HG03139 (cell line): ENCODE results near the gene CELA2A.
A peak's percentile ranks its signal among the peaks of the same experiment; 100 is the strongest.

Source experiments
- ATAC-seq: cut with Tn5 transposase; IDR thresholded peaks from one replicate; pipeline ENCODE4 v1.9.1; 2021; ENCODE audit not compliant: unreplicated experiment

Gene CELA2A

DNA sequence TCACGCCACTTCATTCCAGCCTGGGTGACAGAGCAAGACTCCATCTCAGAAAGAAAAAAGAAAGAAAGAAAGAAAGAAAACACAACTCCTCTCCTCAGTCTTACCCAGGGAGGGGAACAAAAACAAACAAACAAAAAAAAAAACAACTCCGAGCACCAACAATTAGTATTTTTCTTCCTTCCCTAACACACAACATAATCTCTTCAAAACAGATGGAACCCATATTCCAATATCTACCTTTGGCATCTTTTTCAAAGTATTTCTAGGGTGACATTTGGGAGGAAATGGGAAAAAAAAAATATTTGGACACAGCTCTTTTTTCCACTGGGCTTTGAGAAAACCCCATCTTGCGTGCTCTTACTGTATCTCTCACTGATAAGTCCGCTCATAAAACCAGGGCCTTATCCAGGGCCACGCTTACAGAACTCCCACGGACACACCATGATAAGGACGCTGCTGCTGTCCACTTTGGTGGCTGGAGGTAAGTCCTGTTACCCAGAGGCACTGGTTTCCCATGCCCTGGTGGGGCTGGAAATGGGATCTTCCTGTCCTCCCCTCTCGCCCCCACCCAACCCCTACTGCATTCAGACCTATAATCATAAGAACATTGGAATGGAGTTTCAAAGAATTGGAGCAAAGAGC, at the start of gene CELA2A:
Gene CELA2A, plus strand, starts transcription at position 420 of the 642 bp plus-strand sequence. Its CDS starts 22 bp downstream, at position 442.
- ATAC-seq = no peak

DNA sequence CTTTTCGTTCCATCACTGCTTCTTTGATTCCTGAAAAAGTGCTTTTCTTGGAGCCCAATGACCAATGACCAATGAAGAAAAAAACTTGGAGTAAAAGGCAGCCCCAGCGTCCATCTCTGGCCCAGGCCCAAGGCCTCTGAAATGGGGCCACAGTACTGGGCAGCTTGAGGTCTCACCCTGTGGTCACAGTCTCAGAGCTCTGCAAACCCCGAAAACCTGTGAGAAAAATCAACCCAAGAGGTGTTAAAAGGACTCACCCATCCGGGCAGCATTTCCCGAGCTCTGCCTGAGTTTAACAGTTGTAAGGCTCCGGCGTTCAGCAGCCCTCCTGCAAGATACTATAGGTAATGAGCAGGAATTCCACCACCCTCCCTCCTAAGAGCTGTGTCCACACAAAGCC, 49.0 kb upstream of the CELA2A start:
- no peak for ATAC-seq

DNA sequence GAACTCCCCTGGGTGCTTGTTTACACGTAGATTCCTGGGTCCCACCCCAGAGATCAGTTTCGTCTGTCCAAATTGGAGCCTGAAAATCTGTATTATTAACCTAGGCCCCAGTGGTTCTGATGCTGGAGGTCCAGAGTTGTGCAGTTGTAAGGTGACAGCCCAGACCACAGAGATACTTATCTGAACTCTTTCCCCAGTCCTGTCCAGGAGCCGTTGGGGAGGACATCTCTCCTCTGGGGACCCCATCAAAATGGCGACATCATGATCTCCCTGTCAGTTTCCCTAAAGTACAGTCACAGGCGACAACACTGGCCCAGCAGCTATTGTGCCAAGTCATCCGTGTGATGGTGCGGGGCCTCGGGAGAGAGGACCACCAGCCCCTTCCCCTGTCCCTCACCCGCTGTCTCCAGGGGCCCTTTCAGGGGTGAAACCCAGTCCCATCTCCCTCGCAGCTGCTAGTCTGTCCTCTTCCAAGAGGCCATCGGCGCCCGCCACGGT, 47.6 kb upstream of the CELA2A start:
- ATAC-seq = no peak

DNA sequence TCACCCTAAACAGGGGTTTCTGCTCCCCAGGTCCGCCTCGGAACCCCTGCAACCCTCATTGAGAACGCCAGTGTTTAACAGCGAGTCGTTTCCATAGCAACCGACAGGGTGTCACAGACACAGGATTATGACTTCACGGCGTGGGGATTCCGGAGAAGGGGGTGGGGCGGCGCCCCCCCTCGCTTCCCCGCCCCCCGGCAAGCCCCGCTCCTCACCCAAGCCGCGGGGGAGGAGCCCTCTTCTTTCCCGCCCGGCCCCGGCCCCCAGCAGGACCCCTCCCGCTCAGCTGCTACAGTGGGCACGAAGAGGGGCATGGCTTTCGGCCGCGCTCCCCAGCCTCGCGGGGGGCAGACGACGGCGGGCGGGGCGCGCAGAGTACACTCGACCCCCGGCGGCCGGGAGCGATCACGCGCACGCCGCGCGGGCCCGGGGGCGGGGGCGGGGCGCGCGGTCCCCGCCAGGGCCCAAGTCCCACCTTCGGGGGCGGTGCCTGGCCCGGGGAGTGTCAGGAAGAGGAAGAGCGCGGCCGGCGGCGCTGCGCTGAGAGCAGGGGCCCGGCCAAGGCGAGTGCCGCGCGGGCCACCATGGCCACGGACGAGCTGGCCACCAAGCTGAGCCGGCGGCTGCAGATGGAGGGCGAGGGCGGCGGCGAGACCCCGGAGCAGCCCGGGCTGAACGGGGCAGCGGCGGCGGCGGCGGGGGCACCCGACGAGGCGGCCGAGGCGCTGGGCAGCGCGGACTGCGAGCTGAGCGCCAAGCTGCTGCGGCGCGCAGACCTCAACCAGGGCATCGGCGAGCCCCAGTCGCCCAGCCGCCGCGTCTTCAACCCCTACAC, 46.9 kb upstream of the CELA2A start, which contains the start of gene EFHD2:
Gene EFHD2, plus strand, starts transcription at position 501 of the 835 bp plus-strand sequence. Its CDS starts 84 bp downstream, at position 585.
- peak; percentile 65 for ATAC-seq

DNA sequence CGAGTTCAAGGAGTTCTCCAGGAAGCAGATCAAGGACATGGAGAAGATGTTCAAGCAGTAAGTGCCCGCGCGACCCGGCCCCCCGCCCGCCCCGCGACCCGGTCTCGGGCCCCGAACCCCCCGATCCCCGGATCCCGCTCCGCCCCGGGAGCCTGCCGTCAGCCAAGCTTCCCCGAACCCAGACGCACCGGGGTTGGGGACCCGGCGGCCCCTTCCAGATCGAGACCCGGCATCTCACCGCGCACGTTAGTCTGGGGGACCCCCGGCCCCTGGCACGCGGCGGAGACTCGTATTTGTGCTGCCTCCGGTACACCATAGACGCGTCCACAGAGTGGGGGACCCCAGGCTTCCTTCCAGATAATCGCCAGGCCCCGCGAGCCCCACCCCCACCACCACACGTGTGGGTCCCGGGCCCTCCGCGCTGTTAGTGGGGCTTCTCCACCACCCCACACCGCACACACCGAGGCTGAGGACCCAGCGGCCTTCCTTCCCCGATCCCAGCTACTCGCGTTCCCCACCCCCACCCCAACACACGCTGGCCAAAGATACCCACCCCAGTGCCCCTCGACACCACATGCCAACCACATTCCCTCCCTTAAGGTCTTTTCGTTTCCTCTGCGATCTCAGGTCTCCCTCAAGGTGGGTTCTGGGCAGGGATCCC, 46.2 kb upstream of the CELA2A start:
- no peak for ATAC-seq

DNA sequence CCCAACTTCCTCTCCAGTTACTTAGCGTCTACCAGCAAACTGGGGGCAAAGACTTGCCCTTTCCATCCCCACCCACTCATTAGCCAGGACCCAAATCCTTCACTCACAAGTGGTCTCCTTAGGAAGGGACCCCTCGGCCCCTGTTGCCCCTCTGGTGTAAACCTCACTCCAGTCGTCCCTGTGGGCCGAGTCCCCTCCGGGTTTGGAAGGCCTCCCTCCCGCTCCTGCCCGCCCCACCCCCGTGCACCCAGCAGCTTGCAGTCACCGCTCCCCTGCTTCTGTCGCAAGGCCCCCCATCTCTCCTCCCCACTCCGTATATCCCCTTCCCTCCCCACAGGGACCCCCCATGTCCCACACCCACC, 45.7 kb upstream of the CELA2A start:
- no peak for ATAC-seq

DNA sequence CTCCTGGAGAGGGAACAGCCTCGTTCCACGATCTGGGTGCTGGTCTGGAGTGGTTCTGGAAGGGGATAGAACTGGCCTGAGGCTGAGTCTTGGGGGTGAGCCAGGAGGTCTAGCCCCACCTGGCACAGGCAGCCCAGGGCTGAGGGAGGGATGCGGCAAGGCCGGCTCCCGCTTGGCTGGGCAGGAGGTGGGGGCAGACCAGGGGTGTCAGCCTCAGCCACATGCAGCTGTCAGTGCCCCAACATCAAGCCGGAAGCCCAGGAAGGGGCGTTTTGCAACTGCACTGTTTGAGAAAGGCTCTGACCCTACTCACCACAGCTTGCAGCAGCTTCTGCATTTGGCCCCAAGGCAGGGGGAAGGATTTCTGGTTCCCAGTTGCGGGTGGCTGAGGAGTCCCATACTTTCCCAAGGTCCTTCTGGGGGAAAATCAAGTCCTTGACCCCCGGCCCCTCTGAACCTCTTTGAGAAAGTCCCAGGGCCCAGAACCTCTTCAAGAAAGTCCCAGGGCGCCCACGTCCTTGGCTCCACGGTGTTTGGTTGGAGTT, 44.9 kb upstream of the CELA2A start:
- ATAC-seq = peak; percentile 49

DNA sequence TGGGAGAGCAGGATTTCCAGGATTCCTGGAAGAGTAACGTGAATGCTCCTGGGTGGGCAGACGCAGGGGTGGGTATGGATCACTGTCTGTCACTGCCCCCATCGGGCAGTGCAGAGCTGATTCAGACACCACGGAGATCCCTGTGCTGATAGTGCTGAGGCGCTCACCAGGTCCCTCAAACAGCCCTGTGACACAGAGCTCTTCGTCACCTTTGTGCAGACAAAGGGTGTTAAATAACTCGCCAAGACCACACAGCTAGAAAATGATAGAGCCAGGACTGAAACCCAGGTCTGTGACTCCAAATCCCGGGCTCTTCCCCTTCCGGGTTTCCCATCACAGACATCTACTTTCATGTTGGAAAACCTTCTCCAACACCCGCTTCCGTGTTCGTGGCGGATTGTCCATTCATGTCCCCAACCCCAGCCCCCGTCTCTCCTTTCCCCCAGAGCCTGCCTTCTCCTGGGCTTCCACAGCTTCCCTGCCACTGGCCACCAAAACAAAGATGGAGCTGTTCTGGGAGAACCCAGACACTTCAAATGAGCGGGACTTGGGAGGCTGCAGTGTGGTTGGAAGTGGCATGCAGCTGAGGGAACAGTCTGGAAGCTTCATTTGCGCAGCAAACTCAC, 44.2 kb upstream of the CELA2A start:
- no peak for ATAC-seq

DNA sequence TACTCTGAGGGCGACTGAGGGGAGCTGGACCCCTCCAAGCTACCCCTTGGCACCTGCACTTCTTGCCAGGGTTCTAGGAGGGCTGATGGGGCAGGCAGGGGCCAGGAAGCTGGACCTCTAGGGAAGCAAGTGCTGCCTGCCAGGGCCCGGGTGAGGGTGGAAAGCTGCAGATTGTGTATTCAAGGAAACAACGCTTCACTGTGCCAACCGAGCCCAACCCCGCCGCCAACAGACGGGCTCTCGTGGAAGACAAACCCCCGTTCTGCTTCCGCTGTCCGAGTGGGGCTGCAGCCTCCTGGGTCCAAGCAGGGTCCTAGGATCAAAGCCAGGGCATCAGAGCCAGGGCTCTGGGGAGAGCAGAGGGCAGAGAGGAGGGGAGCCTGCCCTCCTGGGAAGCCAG, 43.7 kb upstream of the CELA2A start:
- ATAC-seq = no peak

DNA sequence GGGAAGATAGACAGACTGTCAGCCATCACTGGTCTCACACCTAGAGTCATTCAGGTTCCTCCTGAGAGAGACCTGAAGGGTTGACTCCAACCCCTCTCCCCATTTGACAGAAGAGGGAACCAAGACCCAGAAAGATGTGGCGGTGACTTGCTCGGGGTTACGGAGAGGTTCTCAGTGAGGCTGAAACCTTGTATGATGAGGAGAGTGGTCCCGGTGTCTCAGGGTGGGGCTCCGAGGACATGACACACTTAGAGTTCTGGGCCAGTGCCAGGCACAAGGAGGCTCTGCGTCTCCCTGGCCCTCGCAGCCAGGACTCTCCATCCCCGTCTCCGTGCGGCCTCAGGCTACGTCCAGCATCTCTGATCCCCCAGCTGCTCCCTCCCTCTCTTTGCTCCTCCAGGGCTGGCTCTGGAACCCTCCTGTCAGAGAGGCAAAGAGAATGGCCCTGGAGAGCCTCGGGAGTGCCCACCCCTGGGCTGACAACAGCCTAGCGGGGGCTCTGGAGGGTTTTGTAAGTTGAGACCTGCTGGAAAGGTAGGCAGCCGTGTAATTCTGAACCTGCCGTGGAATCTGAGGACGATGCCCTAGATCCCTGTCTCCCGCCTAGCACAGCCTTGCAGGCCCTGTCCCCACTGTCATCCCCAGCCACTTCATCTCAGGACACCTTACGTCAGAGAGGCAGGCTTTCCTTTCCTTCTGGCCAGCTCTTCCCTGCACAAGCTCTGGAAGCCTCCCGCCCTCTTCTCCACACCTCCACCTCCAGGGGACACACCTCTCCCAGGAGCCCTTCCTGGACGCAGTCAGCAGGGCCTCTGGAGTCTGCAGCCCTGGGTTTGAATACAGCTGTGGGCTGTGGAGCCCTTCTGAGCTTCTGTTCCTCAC, 42.7 kb upstream of the CELA2A start:
- ATAC-seq = no peak

DNA sequence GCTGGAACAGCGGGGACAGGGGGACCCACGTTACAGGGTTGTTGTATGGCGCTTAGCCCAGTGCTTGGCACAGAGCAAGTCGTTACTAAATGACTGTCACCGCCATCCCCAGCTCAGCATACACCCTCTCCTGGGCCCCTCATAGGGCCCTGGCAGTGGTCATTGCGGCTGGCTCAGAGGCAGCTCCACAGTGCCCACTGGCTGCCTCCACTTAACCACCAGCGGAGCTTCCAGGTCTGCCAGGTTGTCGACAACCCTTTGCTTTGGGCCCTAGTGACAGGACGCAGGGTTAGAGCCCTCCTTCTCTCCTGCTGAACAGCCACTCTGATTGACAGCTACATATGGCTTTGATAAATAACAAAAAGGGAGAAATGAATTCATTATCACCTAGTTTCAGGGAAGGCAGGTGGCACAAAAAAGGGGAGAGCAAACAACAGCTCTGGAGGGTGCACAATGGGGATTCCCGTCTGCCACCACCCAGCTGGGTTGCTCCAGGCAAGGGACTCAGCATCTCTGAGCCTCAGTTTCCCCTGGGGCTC, 42.0 kb upstream of the CELA2A start:
- no peak for ATAC-seq

DNA sequence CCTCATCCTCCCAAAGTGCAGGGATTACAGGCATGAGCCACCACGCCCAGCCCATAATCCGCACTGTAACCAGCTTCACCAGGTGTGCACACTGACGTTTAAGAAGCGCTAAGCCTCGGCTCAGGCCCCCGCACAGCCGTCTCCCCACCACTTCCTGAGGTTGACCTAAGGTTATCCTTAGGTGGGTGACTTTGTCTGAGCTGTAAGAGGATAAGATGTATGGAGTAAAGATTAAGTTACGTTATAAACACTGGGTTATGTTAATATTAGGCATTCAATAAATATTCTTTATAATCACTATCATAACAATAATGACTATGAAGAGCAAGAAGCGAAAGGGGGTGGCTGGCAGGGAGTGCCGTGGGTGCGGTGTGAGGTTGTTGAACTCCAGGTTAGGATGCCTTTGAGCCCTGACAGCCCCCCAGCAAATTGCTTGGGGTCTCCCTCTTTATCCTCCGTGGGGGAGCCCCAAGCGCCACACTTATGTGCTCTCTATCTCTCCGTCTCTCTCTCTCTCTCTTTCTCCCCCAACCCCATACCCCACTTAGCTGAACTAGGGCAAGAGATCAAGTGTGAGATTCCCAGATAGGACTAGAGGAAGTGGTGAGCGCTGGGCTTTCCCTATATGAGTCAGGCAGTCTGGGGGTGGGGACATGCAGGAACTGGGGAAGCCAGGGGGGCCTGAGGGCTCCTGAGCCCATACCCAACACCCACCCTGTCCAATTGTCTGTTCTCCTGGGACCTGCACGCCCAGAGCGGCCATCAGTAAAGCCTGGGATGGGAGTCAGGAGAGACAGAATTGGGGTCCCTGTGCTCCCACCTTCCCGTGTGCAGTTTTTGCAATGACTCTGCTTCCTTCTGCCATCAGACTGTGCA, 39.2 kb upstream of the CELA2A start:
- ATAC-seq = peak; percentile 42

DNA sequence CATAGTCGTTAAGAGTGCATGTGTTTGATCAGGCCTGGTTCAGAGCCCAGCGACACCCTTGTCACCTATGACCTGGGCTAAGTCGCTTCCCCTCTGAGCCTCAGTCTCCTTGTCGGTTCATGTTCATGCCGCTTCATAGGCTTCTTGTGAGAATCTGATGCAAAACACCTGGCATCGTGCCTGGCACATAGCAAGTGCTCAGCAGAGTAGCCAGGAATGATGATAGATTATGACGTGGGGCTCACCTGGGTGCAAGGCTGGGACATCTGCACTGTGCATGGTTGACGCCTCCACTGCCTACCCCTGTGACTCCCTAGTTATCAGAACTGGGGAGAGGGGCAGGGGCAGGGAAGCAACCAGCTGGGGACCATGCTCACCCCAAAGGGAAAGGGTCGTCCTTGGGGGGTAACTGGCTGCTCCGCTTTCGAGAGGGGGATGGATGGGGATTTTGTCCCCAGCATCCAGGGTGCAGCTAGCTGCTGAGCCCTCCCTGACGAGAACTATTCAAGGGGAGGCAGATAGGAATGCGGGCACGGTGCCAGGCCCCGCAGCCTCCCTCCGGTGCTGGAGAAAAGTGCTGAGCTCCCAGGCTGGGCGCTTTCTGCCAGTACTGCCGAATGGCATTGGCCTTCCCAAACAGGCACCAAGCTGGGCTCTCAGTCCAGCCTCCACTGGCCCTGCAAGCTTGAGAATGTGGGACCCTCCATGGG, 37.6 kb upstream of the CELA2A start:
- ATAC-seq = no peak

DNA sequence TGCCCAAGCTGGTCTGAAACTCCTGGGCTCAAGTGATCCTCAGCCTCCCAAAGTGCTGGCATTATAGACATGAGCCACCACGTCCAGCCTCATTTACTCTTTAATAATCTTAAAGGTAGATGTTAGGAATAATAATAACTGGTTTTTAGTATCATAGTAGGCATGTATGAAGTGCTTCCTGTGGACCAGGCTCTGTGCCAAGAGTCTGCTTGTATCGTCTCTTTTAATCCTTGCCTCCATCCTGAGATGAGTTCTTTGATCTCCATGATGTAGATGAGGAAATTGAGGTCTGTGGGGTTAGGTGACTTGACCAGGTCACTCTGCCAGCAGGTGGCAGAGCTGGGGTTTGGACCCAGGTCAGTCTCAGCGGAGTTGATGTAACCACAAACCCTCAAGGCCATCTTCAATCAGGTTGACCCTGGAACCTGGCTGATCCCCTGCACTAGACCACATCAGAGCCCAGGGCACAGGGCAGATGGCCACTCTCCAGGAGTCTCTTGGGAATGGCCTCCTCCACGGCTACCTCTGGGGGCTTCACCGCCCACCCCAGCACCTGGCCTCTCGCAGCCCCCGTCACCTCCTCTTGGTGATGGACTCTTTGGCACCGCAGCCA, 35.6 kb upstream of the CELA2A start:
- ATAC-seq = no peak

DNA sequence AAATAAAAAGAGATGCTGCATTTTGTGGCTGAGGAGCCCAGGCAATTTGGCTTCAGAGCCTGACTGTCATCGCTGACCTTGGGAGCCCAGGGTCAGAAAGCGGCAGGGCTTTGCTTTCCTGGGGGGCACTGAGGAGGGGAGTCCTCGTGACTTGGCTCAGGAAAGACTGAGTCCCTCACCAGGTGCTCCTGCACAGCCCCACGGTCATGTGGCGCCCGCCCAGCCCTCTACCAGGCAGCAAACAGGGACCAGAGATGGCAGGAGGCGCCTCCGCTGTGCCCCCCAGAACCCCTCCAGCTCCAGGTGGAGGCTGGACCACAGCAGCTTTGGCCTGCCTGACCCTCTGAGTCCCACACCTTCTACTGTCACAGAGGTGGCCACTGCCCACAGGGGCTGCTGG, 33.7 kb upstream of the CELA2A start:
- ATAC-seq = no peak

DNA sequence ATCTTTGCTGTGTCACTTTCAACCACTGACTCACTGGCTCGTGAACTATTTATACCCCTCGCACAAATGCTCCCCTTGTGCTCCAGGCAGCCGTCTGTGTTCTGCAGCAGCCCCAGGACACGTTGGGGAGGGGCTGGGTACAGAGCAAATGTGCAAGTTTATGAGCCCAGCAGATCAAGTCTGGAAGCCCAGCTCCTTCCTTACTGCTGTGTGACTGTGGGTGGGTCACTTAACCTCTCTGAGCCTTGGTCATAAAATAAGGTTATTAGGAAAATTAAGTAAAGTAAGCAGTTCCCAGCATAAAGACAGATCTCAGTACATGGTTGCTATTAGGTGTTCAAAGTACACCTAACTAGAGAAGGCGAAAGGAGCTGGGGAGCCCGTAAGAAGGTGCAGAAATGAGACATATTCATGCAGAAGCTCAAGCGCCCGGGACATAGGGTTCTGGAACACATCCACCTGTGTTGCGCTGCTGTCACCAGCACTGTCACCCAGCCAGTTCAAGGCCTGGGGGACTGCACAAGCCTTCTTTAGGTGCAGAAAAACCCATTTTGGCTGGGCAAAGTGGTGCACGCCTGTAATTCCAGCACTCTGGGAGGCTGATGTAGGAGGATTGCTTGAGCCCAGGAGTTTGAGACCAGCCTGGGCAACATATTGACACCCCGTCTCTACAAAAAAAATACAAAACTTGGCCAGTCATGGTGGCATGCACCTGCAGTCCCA, 33.0 kb upstream of the CELA2A start:
- no peak for ATAC-seq

DNA sequence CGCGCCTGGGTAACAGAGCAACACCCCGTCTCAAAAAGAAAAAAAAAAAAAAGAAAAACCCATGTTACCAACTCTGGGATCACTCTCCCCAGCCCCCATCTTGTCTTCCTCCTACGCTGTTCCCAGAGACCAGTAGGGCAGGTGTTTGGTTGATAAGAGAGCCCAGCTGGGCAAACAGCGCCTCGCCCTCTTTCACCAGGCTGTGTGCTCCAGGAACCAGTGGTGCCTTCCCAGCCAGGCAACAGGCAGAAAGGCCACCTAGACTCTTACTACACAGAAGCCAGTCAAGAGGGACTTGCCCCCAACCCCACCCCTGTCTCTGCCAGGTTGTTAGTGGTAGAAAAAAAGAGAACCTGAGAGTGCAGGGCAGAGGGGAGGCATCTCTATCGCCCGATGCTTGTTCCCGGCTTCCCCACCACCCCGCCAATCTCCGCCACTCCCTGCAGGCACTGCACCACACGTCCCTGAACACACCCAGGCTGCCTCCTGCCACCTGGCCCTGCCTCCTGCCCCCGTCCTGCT, 32.3 kb upstream of the CELA2A start:
- no peak for ATAC-seq
